Adrenal gland (tissue), 12 donors: ENCODE measurements around the gene SNPH. TPM values are rescaled to one million over a fixed set of nuclear protein-coding genes. Genes with fewer than 3 reads are reported as not detected.

ENCODE experiments used
- DNase-seq, 7 donors: peaks; one replicate each; pipeline ENCODE4 v3.0.0-alpha.2; 2019 to 2020
- H3K27ac ChIP-seq, 5 donors: fragments of 200-600 bp; sonication (generic) in 4 of 5; 1 replicate in 3 of 5; 2 replicates in 2 of 5; pipeline versions ENCODE4 v1.5.1 to v1.8.0; 2016 to 2020; ENCODE audit warnings: mild to moderate bottlenecking in 1 of 5
- H3K27me3 ChIP-seq: fragments of 200-600 bp; 2 replicates; pipeline ENCODE4 v1.8.0; 2021
- H3K36me3 ChIP-seq, 2 donors: fragments of 200-600 bp; replicated peaks in 1 of 2; 1 replicate in 1 of 2; 2 replicates in 1 of 2; pipeline versions ENCODE4 v1.5.1 to v1.8.0; 2018 to 2022
- H3K4me1 ChIP-seq, 2 donors: fragments of 200-600 bp; replicated peaks in 1 of 2; 1 replicate in 1 of 2; 2 replicates in 1 of 2; pipeline versions ENCODE4 v1.5.1 to v1.8.0; 2018 to 2021
- H3K4me3 ChIP-seq, 4 donors: fragments of 200-600 bp; sonication (generic) in 3 of 4; one replicate each; pipeline ENCODE4 v1.5.1; 2016 to 2018
- H3K9me3 ChIP-seq, 3 donors: fragments of 200-600 bp; sonication (generic) in 1 of 3; replicated peaks in 1 of 3; 1 replicate in 2 of 3; 2 replicates in 1 of 3; pipeline versions ENCODE4 v1.5.1 to v1.8.0; 2016 to 2021
- CTCF ChIP-seq, 6 experiments: fragments of 450-650 bp in 4 of 6; fragments of 200-600 bp in 2 of 6; sonication (generic) in 1 of 6; IDR thresholded peaks; 1 replicate in 5 of 6; 2 replicates in 1 of 6; pipeline versions ENCODE4 v1.5.1 to v1.8.0; 2016 to 2021; ENCODE audit warnings: antibody characterized with exemption in 6 of 6, mild to moderate bottlenecking in 2 of 6, moderate library complexity in 1 of 6
- POLR2A ChIP-seq, 2 donors: fragments of 450-650 bp; IDR thresholded peaks; one replicate each; pipeline ENCODE4 v1.6.1; 2017; ENCODE audit warnings: antibody characterized with exemption in 2 of 2, mild to moderate bottlenecking in 2 of 2, moderate library complexity in 1 of 2
- WGBS, 4 donors: extraction: QIAGEN DNeasy Blood & Tissue Kit in 2 of 4; methylation state at CpG; one replicate each; pipeline versions ENCODE4 v1.1.5 to v1.1.7; 2013 to 2017; 5-methylcytosine and 5-hydroxymethylcytosine counted together
- intact Hi-C, 2 donors: fragments of 100-400 bp; cut with DNase I; formaldehyde crosslinking; loops; one replicate each; pipeline versions ENCODE4 v1.14.1 to v1.15.0; 2022 to 2023
- polyA plus RNA-seq, 3 donors: library from polyadenylated mRNA; stranded (reverse); fragments of 200-250 nt in 2 of 3; fragments of 350-450 nt in 1 of 3; fragmentation: Illumina TruSeq in 1 of 3; extraction: RNeasy Lipid Tissue Mini Kit (QIAGEN cat#74804) in 1 of 3; gene quantifications; one replicate each; pipeline ENCODE4 v1.2.3, GENCODE V29; 2013 to 2014
- total RNA-seq, 9 donors: library from RNA; depleted of rRNA in 4 of 9; stranded (reverse); fragments of >200 nt in 4 of 9; fragments of 120-200 nt in 1 of 9; fragmentation: NEBNext Ultra II Directional in 1 of 9; extraction: Animal tissue kit (Norgen Biotek cat#: 25700) in 1 of 9; gene quantifications; one replicate each; pipeline versions ENCODE4 v1.1.0 to v1.2.4, GENCODE V29; 2013 to 2023
- donor health status: healthy with polysubstance abuse.
- donor health status: Bipolar disorder and iron deficiency.
- donor health status: DM: yes; HTN: yes; CAD: no.
- donor health status: DM: no; HTN: no; CAD: no.
- donor health status: DM: no; HTN: no; CAD: no.
- donor health status: DM: yes; HTN: yes; CAD: no.

The SNPH gene
- total and polyA plus RNA-seq, 12 donors, result 2.1 to 18.9 (median 5.8) TPM

- Histone ChIP-seq H3K4me1 (peaks cover 0 to 8% of the 10 kb centered on the region in 2 donors), H3K27ac (no peak overlapping the region), H3K9me3 (no peaks in the 10 kb centered on the region), H3K27me3 (no peaks in the 10 kb centered on the region), H3K36me3 (no peaks in the 10 kb centered on the region), H3K4me3 (no peak overlapping the region)
- no peak for DNase-seq
- intact Hi-C loops, result no loop called here
- WGBS, 4 donors, result 86 to 91% (median 88%) methylated on average over 7 to 12 of the region's 12 CpGs
- TF ChIP-seq POLR2A (IDR thresholded peaks at IDR 0.05), result no peak
- no peak for TF ChIP-seq CTCF (IDR thresholded peaks at IDR 0.05)
These were observed 43.3 kb downstream of the SNPH start for GRCh38 chr20:1309439-1309847.

GRCh38 chr20:1310071-1310470, 44.0 kb downstream of the SNPH start:
- H3K36me3 ChIP-seq, result no peaks in the 10 kb centered on the region
- peaks cover 0 to 8% of the 10 kb centered on the region in 2 donors for H3K4me1 ChIP-seq
- intact Hi-C loops, result loop anchor here in 1 of 2 donors (5.0 kb wide), 2 partner anchors 87 to 132 kb away; no protein-coding TSS in a partner anchor
- no peaks in the 10 kb centered on the region for H3K27me3 ChIP-seq
- 63 to 86% (median 68%) methylated on average over 5 to 9 of the region's 9 CpGs for WGBS, 4 donors
- TF ChIP-seq CTCF (IDR thresholded peaks at IDR 0.05) (no peak), POLR2A (IDR thresholded peaks at IDR 0.05) (no peak)
- no peaks in the 10 kb centered on the region for H3K9me3 ChIP-seq
- no peak for DNase-seq
- H3K4me3 ChIP-seq, result no peak overlapping the region
- H3K27ac ChIP-seq, result no peak overlapping the region

- no peak for DNase-seq
- peaks cover 0 to 8% of the 10 kb centered on the region in 2 donors for H3K4me1 ChIP-seq
- TF ChIP-seq POLR2A (IDR thresholded peaks at IDR 0.05) (no peak), CTCF (IDR thresholded peaks at IDR 0.05) (no peak)
- intact Hi-C loops, result loop anchor here in 1 of 2 donors (5.0 kb wide), 2 partner anchors 87 to 132 kb away; no protein-coding TSS in a partner anchor
- WGBS, 4 donors, result 84 to 91% (median 87%) methylated on average over 7 to 12 of the region's 12 CpGs
- no peak overlapping the region for H3K27ac ChIP-seq
- no peaks in the 10 kb centered on the region for H3K9me3 ChIP-seq
- no peak overlapping the region for H3K4me3 ChIP-seq
- no peaks in the 10 kb centered on the region for H3K36me3 ChIP-seq
- H3K27me3 ChIP-seq, result no peaks in the 10 kb centered on the region
These were observed 44.6 kb downstream of the SNPH start for GRCh38 chr20:1310506-1311190.

- H3K27ac ChIP-seq, result no peak overlapping the region
- TF ChIP-seq POLR2A (IDR thresholded peaks at IDR 0.05), result no peak
- H3K4me3 ChIP-seq, result no peak overlapping the region
- peaks cover 0 to 8% of the 10 kb centered on the region in 2 donors for H3K4me1 ChIP-seq
- 81 to 96% (median 92%) methylated on average over 9 to 20 of the region's 20 CpGs for WGBS, 4 donors
- DNase-seq, result no peak
- no peaks in the 10 kb centered on the region for H3K9me3 ChIP-seq
- H3K36me3 ChIP-seq, result no peaks in the 10 kb centered on the region
- intact Hi-C loops, result loop anchor here (2.0 to 5.0 kb wide), 3 partner anchors 85 to 130 kb away; no protein-coding TSS in a partner anchor
- H3K27me3 ChIP-seq, result no peaks in the 10 kb centered on the region
These were observed 46.2 kb downstream of the SNPH start for GRCh38 chr20:1312308-1312707.

- no peak for DNase-seq
- Histone ChIP-seq H3K36me3 (no peaks in the 10 kb centered on the region), H3K9me3 (no peaks in the 10 kb centered on the region), H3K4me1 (peaks cover 0 to 8% of the 10 kb centered on the region in 2 donors), H3K4me3 (no peak overlapping the region), H3K27ac (no peak overlapping the region), H3K27me3 (no peaks in the 10 kb centered on the region)
- 40 to 93% (median 74%) methylated on average over 4 to 16 of the region's 16 CpGs for WGBS, 4 donors
- intact Hi-C loops, result loop anchor here (2.0 to 5.0 kb wide), 3 partner anchors 84 to 129 kb away; no protein-coding TSS in a partner anchor
- TF ChIP-seq CTCF (IDR thresholded peaks at IDR 0.05) (no peak), POLR2A (IDR thresholded peaks at IDR 0.05) (no peak)
These were observed 46.8 kb downstream of the SNPH start for GRCh38 chr20:1312904-1313235.
